CD14-positive monocyte (primary cell): ENCODE data around the gene KRT79. TPM values are rescaled to one million over a fixed set of nuclear protein-coding genes. Genes with fewer than 3 reads are reported as not detected.

Experiments
- DNase-seq, 3 donors: peaks; one replicate each; pipeline ENCODE4 v3.0.0-alpha.2; 2011 to 2022
- H2AFZ ChIP-seq: 2 replicates; pipeline ENCODE4 v1.6.0; 2012; ENCODE audit warnings: mild to moderate bottlenecking, low read depth, low read length, inconsistent platforms; ENCODE audit not compliant: insufficient read depth, poor library complexity, severe bottlenecking
- H3K27ac ChIP-seq, 2 donors: 1 replicate in 1 of 2; 2 replicates in 1 of 2; pipeline ENCODE4 v1.5.1; 2012 to 2013; ENCODE audit warnings: low read length in 2 of 2, control low read depth in 1 of 2, inconsistent platforms in 1 of 2, low read depth in 1 of 2, mild to moderate bottlenecking in 1 of 2
- H3K27me3 ChIP-seq, 2 donors: one replicate each; pipeline versions ENCODE4 v1.6.0 to v1.6.1; 2011 to 2013; ENCODE audit warnings: low read length in 2 of 2; ENCODE audit not compliant: control insufficient read depth in 2 of 2, insufficient read depth in 2 of 2
- H3K36me3 ChIP-seq, 2 donors: replicated peaks in 1 of 2; 1 replicate in 1 of 2; 2 replicates in 1 of 2; pipeline versions ENCODE4 v1.5.1 to v1.6.1; 2012 to 2013; ENCODE audit warnings: low read length in 2 of 2, control low read depth in 1 of 2, inconsistent platforms in 1 of 2, mild to moderate bottlenecking in 1 of 2; ENCODE audit not compliant: insufficient read depth in 2 of 2, control insufficient read depth in 1 of 2
- H3K4me1 ChIP-seq, 2 donors: 1 replicate in 1 of 2; 2 replicates in 1 of 2; pipeline versions ENCODE4 v1.5.1 to v1.6.1; 2012 to 2013; ENCODE audit warnings: low read length in 2 of 2, control low read depth in 1 of 2, inconsistent platforms in 1 of 2, mild to moderate bottlenecking in 1 of 2, moderate library complexity in 1 of 2; ENCODE audit not compliant: insufficient read depth in 2 of 2, control insufficient read depth in 1 of 2
- H3K4me2 ChIP-seq: replicated peaks from 2 replicates; pipeline ENCODE3; 2012; ENCODE audit warnings: low read length, moderate library complexity, mild to moderate bottlenecking; ENCODE audit not compliant: poor library complexity, severe bottlenecking; ENCODE audit errors: extremely low read depth
- H3K4me3 ChIP-seq, 3 experiments: fragments of 200-600 bp in 1 of 3; sonication (generic) in 1 of 3; replicated peaks in 1 of 3; 1 replicate in 2 of 3; 2 replicates in 1 of 3; pipeline ENCODE4 v1.5.1; 2011 to 2013; ENCODE audit warnings: low read length in 3 of 3, mild to moderate bottlenecking in 3 of 3, control low read depth in 2 of 3, low read depth in 2 of 3, inconsistent platforms in 1 of 3, moderate library complexity in 1 of 3
- H3K79me2 ChIP-seq: 2 replicates; pipeline ENCODE4 v1.6.0; 2012; ENCODE audit warnings: mild to moderate bottlenecking, control low read depth, inconsistent platforms, low read length, moderate library complexity; ENCODE audit not compliant: insufficient read depth
- H3K9ac ChIP-seq: 2 replicates; pipeline ENCODE4 v1.6.0; 2017; ENCODE audit warnings: low read length, mild to moderate bottlenecking; ENCODE audit not compliant: insufficient read depth, poor library complexity, severe bottlenecking
- H3K9me3 ChIP-seq, 2 donors: replicated peaks in 1 of 2; 1 replicate in 1 of 2; 2 replicates in 1 of 2; pipeline versions ENCODE4 v1.5.1 to v1.6.1; 2012 to 2013; ENCODE audit warnings: low read length in 2 of 2, control low read depth in 1 of 2; ENCODE audit not compliant: control insufficient read depth in 1 of 2, insufficient read depth in 1 of 2
- H4K20me1 ChIP-seq: 2 replicates; pipeline ENCODE4 v1.6.0; 2012; ENCODE audit warnings: mild to moderate bottlenecking, low read length, control low read depth, moderate library complexity; ENCODE audit not compliant: insufficient read depth
- H3K27ac Mint-ChIP-seq, 7 donors: one replicate each; pipeline ENCODE4 v1.8.0; 2020; ENCODE audit warnings: mild to moderate bottlenecking in 7 of 7, mixed read lengths in 7 of 7, moderate library complexity in 6 of 7, inconsistent platforms in 2 of 7
- H3K27me3 Mint-ChIP-seq, 3 donors: one replicate each; pipeline ENCODE4 v1.8.0; 2021 to 2022; ENCODE audit warnings: low read depth in 3 of 3, mild to moderate bottlenecking in 3 of 3, mixed read lengths in 3 of 3, moderate library complexity in 3 of 3, inconsistent platforms in 1 of 3
- H3K36me3 Mint-ChIP-seq, 2 donors: one replicate each; pipeline ENCODE4 v1.8.0; 2020; ENCODE audit warnings: mixed read lengths in 2 of 2, inconsistent platforms in 1 of 2, mild to moderate bottlenecking in 1 of 2
- H3K4me1 Mint-ChIP-seq: one replicate; pipeline ENCODE4 v1.8.0; 2020; ENCODE audit warnings: mild to moderate bottlenecking, mixed read lengths
- H3K4me3 Mint-ChIP-seq, 2 donors: one replicate each; pipeline ENCODE4 v1.8.0; 2020; ENCODE audit warnings: mild to moderate bottlenecking in 2 of 2, mixed read lengths in 2 of 2, moderate library complexity in 1 of 2
- H3K9me3 Mint-ChIP-seq, 7 donors: one replicate each; pipeline ENCODE4 v1.8.0; 2020 to 2022; ENCODE audit warnings: mixed read lengths in 7 of 7, mild to moderate bottlenecking in 6 of 7, moderate library complexity in 6 of 7, inconsistent platforms in 2 of 7
- CTCF ChIP-seq: fragments of 200-600 bp; IDR thresholded peaks from one replicate; pipeline ENCODE4 v1.8.0; 2022; ENCODE audit warnings: antibody characterized with exemption, mild to moderate bottlenecking
- WGBS: methylation state at CpG from one replicate; pipeline ENCODE4 v1.1.5; 2013; ENCODE audit warnings: missing lambda C conversion rate; ENCODE audit not compliant: insufficient coverage; 5-methylcytosine and 5-hydroxymethylcytosine counted together
- intact Hi-C, 2 donors: fragments of 100-400 bp; cut with micrococcal nuclease; formaldehyde crosslinking; loops; one replicate each; pipeline versions ENCODE4 v1.15.0 to v1.15.1; 2023
- polyA plus RNA-seq, 3 donors: library from polyadenylated mRNA; depleted of rRNA in 1 of 3; unstranded in 2 of 3; stranded (reverse) in 1 of 3; fragments of 300-500 nt in 2 of 3; fragments of >200 nt in 1 of 3; fragmentation: Illumina TruSeq in 2 of 3; gene quantifications; 1 replicate in 2 of 3; 2 replicates in 1 of 3; pipeline ENCODE4 v1.2.3, GENCODE V29; 2012 to 2021

Gene KRT79
- polyA plus RNA-seq, 3 donors, result not detected

GRCh38 chr12:52800259-52800917, 33.7 kb downstream of the KRT79 start:
- no peak overlapping the region for H3K27ac Mint-ChIP-seq
- Histone ChIP-seq H3K4me1 (no peaks in the 10 kb centered on the region), H3K4me2 (no peak overlapping the region), H2AFZ (no peak overlapping the region), H3K36me3 (no peaks in the 10 kb centered on the region), H3K9me3 (no peaks in the 10 kb centered on the region), H3K79me2 (no peaks in the 10 kb centered on the region), H3K4me3 (no peak overlapping the region), H3K27ac (no peak overlapping the region), H3K9ac (no peak overlapping the region), H4K20me1 (no peaks in the 10 kb centered on the region), H3K27me3 (no peaks in the 10 kb centered on the region)
- TF ChIP-seq CTCF, result no peak
- DNase-seq, result no peak
- WGBS, result 80% methylated on average over 1 of the region's 1 CpG
- H3K36me3 Mint-ChIP-seq, result no peaks in the 10 kb centered on the region
- H3K4me3 Mint-ChIP-seq, result no peak overlapping the region
- peaks cover 0 to 2% (median 0%) of the 10 kb centered on the region in 7 donors for H3K9me3 Mint-ChIP-seq
- no peaks in the 10 kb centered on the region for H3K4me1 Mint-ChIP-seq
- intact Hi-C loops, result no loop called here
- peaks cover 5 to 9% (median 7%) of the 10 kb centered on the region in 3 donors for H3K27me3 Mint-ChIP-seq

GRCh38 chr12:52799505-52800211, 34.5 kb downstream of the KRT79 start:
- Histone ChIP-seq H4K20me1 (no peaks in the 10 kb centered on the region), H3K36me3 (no peaks in the 10 kb centered on the region), H3K4me1 (no peaks in the 10 kb centered on the region), H2AFZ (no peak overlapping the region), H3K4me3 (no peak overlapping the region), H3K9me3 (no peaks in the 10 kb centered on the region), H3K79me2 (no peaks in the 10 kb centered on the region), H3K27ac (no peak overlapping the region), H3K27me3 (no peaks in the 10 kb centered on the region), H3K9ac (no peak overlapping the region), H3K4me2 (no peak overlapping the region)
- Mint-ChIP-seq H3K4me1 (no peaks in the 10 kb centered on the region), H3K27ac (no peak overlapping the region), H3K27me3 (peaks cover 5 to 9% (median 7%) of the 10 kb centered on the region in 3 donors), H3K4me3 (no peak overlapping the region), H3K9me3 (peaks cover 0 to 2% (median 0%) of the 10 kb centered on the region in 7 donors), H3K36me3 (no peaks in the 10 kb centered on the region)
- WGBS, result 78% methylated on average over 4 of the region's 5 CpGs
- intact Hi-C loops, result no loop called here
- DNase-seq, result no peak
- TF ChIP-seq CTCF, result no peak
